Endothelial cell of umbilical vein (primary cell): ENCODE results near the gene MYO9B. TPM values are rescaled to one million over a fixed set of nuclear protein-coding genes. Genes with fewer than 3 reads are reported as not detected.

ENCODE experiments used
- BruUV-seq: library from RNA; stranded (reverse); fragments of 400-500 nt; replicated peaks from 2 replicates; lab custom pipeline; 2021; lab: Mats Ljungman, UMichigan
- CTCF ChIA-PET: fragments of 300-600, 350-600 bp; sonication (Branson Sonifier 250); formaldehyde crosslinking; loops from one replicate; lab custom pipeline; 2021; ENCODE audit warnings: antibody characterized with exemption, inconsistent platforms; lab: Charles Lee
- POLR2A ChIA-PET: fragments of 300-600, 350-600 bp; sonication (Branson Sonifier 250); formaldehyde crosslinking; loops from one replicate; lab custom pipeline; 2021; ENCODE audit warnings: antibody characterized with exemption, inconsistent platforms; lab: Charles Lee
- DNase-seq: peaks from one replicate; pipeline ENCODE4 v3.0.0-alpha.2; 2011; ENCODE audit warnings: low read depth, low spot score
- FAIRE-seq: peaks from 2 replicates; lab custom pipeline; 2011; peaks lifted over from hg19 to GRCh38; lab: Jason Lieb, UNC
- H2AFZ ChIP-seq: 2 replicates; pipeline ENCODE4 v1.6.0; 2012; ENCODE audit warnings: low read depth, low read length, control low read depth, inconsistent platforms
- H3K27ac ChIP-seq: 2 replicates; pipeline ENCODE4 v1.5.1; 2011; ENCODE audit warnings: low read depth, mild to moderate bottlenecking, control low read depth, low read length, moderate library complexity; ENCODE audit not compliant: insufficient read depth
- H3K27me3 ChIP-seq, 2 experiments: 2 replicates each; pipeline versions ENCODE4 v1.6.0 to v1.6.1; 2011; ENCODE audit warnings: low read length in 2 of 2, mixed read lengths in 1 of 2; ENCODE audit not compliant: control insufficient read depth in 2 of 2, insufficient read depth in 2 of 2
- H3K36me3 ChIP-seq, 2 experiments: 2 replicates in 1 of 2; 3 replicates in 1 of 2; pipeline ENCODE4 v1.5.1; 2011; ENCODE audit warnings: low read length in 2 of 2, mild to moderate bottlenecking in 1 of 2, moderate library complexity in 1 of 2; ENCODE audit not compliant: control insufficient read depth in 2 of 2, insufficient read depth in 2 of 2; ENCODE audit errors: extremely low read depth in 1 of 2
- H3K4me1 ChIP-seq: 3 replicates; pipeline ENCODE4 v1.5.1; 2011; ENCODE audit warnings: mild to moderate bottlenecking, low read length; ENCODE audit not compliant: control insufficient read depth, insufficient read depth; ENCODE audit errors: extremely low read depth
- H3K4me2 ChIP-seq: 2 replicates; pipeline ENCODE4 v1.6.1; 2011; ENCODE audit warnings: low read length, control low read depth, mixed read lengths; ENCODE audit not compliant: insufficient read depth
- H3K4me3 ChIP-seq, 3 experiments: fragments of 200-600 bp in 1 of 3; sonication (generic), shearing (Covaris generic) in 1 of 3; replicated peaks in 1 of 3; 2 replicates each; pipeline ENCODE4 v1.5.1; 2011 to 2016; ENCODE audit warnings: control low read depth in 3 of 3, low read length in 3 of 3, mild to moderate bottlenecking in 2 of 3, inconsistent platforms in 1 of 3, low read depth in 1 of 3, moderate library complexity in 1 of 3; ENCODE audit not compliant: insufficient read depth in 1 of 3
- H3K79me2 ChIP-seq: 2 replicates; pipeline ENCODE4 v1.6.0; 2012; ENCODE audit warnings: low read length, inconsistent platforms; ENCODE audit not compliant: control insufficient read depth, insufficient read depth
- H3K9ac ChIP-seq: replicated peaks from 2 replicates; pipeline ENCODE3; 2011; ENCODE audit warnings: low read length, control low read depth; ENCODE audit not compliant: insufficient read depth; ENCODE audit errors: extremely low read depth
- H3K9me1 ChIP-seq: replicated peaks from 3 replicates; pipeline ENCODE4 v1.6.0; 2011; ENCODE audit warnings: mild to moderate bottlenecking, low read length; ENCODE audit not compliant: control insufficient read depth, insufficient read depth; ENCODE audit errors: extremely low read depth
- H3K9me3 ChIP-seq: replicated peaks from 2 replicates; pipeline ENCODE4 v1.5.1; 2012; ENCODE audit warnings: low read length, inconsistent platforms; ENCODE audit not compliant: control insufficient read depth, insufficient read depth
- H4K20me1 ChIP-seq: replicated peaks from 2 replicates; pipeline ENCODE3; 2011; ENCODE audit warnings: mild to moderate bottlenecking, low read length; ENCODE audit not compliant: control insufficient read depth, insufficient read depth; ENCODE audit errors: extremely low read depth
- EZH2 ChIP-seq: IDR thresholded peaks from 2 replicates; pipeline ENCODE4 v1.6.1; 2012; ENCODE audit warnings: borderline replicate concordance, low read depth, mild to moderate bottlenecking, moderate library complexity, low read length, inconsistent platforms; ENCODE audit not compliant: severe bottlenecking
- FOS ChIP-seq: IDR thresholded peaks from 2 replicates; pipeline ENCODE4 v1.6.1; 2011; ENCODE audit warnings: mild to moderate bottlenecking, low read length, moderate library complexity, borderline replicate concordance; ENCODE audit not compliant: insufficient read depth
- GATA2 ChIP-seq: IDR thresholded peaks from 2 replicates; pipeline ENCODE4 v1.7.0; 2011; ENCODE audit warnings: low read depth, mild to moderate bottlenecking, moderate library complexity, mixed read lengths, low read length; ENCODE audit not compliant: insufficient read length, insufficient read depth
- JUN ChIP-seq: IDR thresholded peaks from 2 replicates; pipeline ENCODE4 v1.6.1; 2011; ENCODE audit warnings: borderline replicate concordance, low read depth; ENCODE audit not compliant: insufficient read length, insufficient read depth
- MYC ChIP-seq: IDR thresholded peaks from one replicate; pipeline ENCODE4 v1.6.1; 2011; ENCODE audit warnings: mild to moderate bottlenecking, low read depth, low read length
- POLR2A ChIP-seq: IDR thresholded peaks from 2 replicates; pipeline ENCODE4 v1.6.1; 2012; ENCODE audit warnings: low read depth, mild to moderate bottlenecking, control low read depth, low read length
- POLR2AphosphoS5 ChIP-seq: IDR thresholded peaks from 2 replicates; pipeline ENCODE4 v1.6.1; 2012; ENCODE audit warnings: low read depth, mild to moderate bottlenecking, control low read depth, low read length, moderate library complexity; ENCODE audit not compliant: insufficient read depth
- dilution Hi-C: fragments of 300-500 bp; cut with MboI; formaldehyde crosslinking; loops from one replicate; pipeline ENCODE4 v1.15.0; 2019; ENCODE audit warnings: low sequenced_read_pairs; ENCODE audit not compliant: extremely low pct_ligation_motif_present
- intact Hi-C: fragments of 100-400 bp; cut with micrococcal nuclease; formaldehyde crosslinking; loops from one replicate; pipeline ENCODE4 v1.10.0; 2022
- polyA plus RNA-seq, 4 experiments: library from polyadenylated mRNA; depleted of rRNA in 3 of 4; stranded (reverse) in 3 of 4; unstranded in 1 of 4; fragments of >200 nt; gene quantifications; 2 replicates each; pipeline versions ENCODE4 v1.2.1 to v1.2.3, GENCODE V29; 2011 to 2012; ENCODE audit warnings: missing spikeins in 1 of 4
- total RNA-seq: library from RNA; stranded (reverse); gene quantifications from 2 replicates; pipeline ENCODE4 v1.2.3, GENCODE V29; 2021
- TF ChIP-seq, protein P1 (sequence below), 2 donors: IDR thresholded peaks; 1 replicate in 1 of 2; 2 replicates in 1 of 2; pipeline ENCODE4 v1.5.1; 2011; ENCODE audit warnings: low read length in 2 of 2, mild to moderate bottlenecking in 2 of 2, moderate library complexity in 2 of 2, control low read depth in 1 of 2, inconsistent platforms in 1 of 2, low read depth in 1 of 2; ENCODE audit not compliant: insufficient read depth in 1 of 2; ENCODE audit errors: extremely low read depth in 1 of 2
- TF ChIP-seq, protein P2 (sequence below): IDR thresholded peaks from 2 replicates; pipeline ENCODE4 v1.6.1; 2011; ENCODE audit not compliant: insufficient read depth, insufficient read length

MYO9B gene
- total and polyA plus RNA-seq, 2 donors (not counting 3 experiments of a cell fraction or from before 2014, with no cell fraction given), result 64.4 to 119 TPM

DNA sequence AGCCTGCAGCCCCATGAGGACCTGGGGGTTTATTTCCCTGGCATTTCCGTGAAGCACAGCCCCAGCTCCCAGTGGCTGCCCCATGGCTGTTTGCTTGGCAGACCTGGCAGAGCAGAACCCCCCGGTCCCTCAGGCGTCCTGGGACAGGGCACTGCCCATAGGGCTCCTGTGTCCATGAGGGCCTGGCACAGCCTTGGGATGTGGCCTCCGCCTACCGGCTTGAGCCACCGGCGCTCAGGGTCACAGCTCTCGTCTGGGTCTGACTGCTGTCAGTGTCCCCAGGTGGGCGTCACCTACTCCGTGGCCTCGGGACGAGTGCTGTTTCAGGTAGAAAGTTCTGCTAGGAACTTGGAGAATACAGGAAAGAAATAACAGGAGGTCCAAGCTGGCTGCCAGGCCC is 52.8 kb downstream of the MYO9B start:
- H3K36me3 ChIP-seq, result peaks cover 0 to 4% of the 10 kb centered on the region in 2 experiments
- POLR2A ChIA-PET, result no interaction called here
- no TSS peak for BruUV-seq
- peaks cover 14% of the 10 kb centered on the region for H3K79me2 ChIP-seq
- DNase-seq, result no peak
- no peak overlapping the region for H3K9ac ChIP-seq
- H3K27ac ChIP-seq, result no peak overlapping the region
- H4K20me1 ChIP-seq, result no peaks in the 10 kb centered on the region
- no peaks in the 10 kb centered on the region for H3K9me1 ChIP-seq
- no peak overlapping the region for H3K4me3 ChIP-seq
- H3K27me3 ChIP-seq, result no peaks in the 10 kb centered on the region
- H3K4me2 ChIP-seq, result no peak overlapping the region
- H3K4me1 ChIP-seq, result no peaks in the 10 kb centered on the region
- no peak overlapping the region for H2AFZ ChIP-seq
- FAIRE-seq, result no peak
- no peaks in the 10 kb centered on the region for H3K9me3 ChIP-seq
- CTCF ChIA-PET, result no interaction called here
- dilution Hi-C loops, result no loop called here
- intact Hi-C loops, result no loop called here
- TF ChIP-seq, protein P1, sequence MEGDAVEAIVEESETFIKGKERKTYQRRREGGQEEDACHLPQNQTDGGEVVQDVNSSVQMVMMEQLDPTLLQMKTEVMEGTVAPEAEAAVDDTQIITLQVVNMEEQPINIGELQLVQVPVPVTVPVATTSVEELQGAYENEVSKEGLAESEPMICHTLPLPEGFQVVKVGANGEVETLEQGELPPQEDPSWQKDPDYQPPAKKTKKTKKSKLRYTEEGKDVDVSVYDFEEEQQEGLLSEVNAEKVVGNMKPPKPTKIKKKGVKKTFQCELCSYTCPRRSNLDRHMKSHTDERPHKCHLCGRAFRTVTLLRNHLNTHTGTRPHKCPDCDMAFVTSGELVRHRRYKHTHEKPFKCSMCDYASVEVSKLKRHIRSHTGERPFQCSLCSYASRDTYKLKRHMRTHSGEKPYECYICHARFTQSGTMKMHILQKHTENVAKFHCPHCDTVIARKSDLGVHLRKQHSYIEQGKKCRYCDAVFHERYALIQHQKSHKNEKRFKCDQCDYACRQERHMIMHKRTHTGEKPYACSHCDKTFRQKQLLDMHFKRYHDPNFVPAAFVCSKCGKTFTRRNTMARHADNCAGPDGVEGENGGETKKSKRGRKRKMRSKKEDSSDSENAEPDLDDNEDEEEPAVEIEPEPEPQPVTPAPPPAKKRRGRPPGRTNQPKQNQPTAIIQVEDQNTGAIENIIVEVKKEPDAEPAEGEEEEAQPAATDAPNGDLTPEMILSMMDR (IDR thresholded peaks at IDR 0.05; ENCODE audit: extremely low read depth in 1 of 2, insufficient read depth in 1 of 2, low read depth in 1 of 2, low read length in 2 of 2), result no peak
- TF ChIP-seq POLR2AphosphoS5 (no peak), JUN (no peak), POLR2A (no peak), GATA2 (no peak), MYC (no peak), EZH2 (no peak)

DNA sequence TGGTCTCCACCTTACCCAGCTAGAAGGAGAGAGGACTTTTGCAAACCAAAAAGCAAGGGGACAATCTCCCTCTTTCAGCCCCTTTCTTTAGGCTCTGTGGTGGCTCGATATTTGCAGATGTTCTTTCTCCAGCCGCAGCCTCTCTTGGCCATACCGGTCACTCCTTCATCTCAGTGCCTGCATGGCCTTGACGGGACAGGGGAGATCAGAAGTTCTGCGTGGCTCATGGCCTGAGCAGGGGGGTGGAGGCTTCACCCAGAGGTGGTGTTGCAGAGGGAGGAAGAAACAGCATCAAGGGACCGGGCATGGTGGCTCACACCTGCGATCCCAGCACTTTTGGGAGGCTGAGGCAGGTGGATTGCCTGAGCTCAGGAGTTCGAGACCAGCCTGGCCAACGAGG is 53.2 kb downstream of the MYO9B start:
- intact Hi-C loops (no loop called here), dilution Hi-C loops (no loop called here)
- no peak overlapping the region for H3K9ac ChIP-seq
- H3K9me1 ChIP-seq, result no peaks in the 10 kb centered on the region
- BruUV-seq, result no TSS peak
- no peaks in the 10 kb centered on the region for H3K4me1 ChIP-seq
- peaks cover 13% of the 10 kb centered on the region for H3K79me2 ChIP-seq
- DNase-seq (no peak), FAIRE-seq (no peak)
- no peaks in the 10 kb centered on the region for H4K20me1 ChIP-seq
- H3K27me3 ChIP-seq, result no peaks in the 10 kb centered on the region
- no peak overlapping the region for H3K4me3 ChIP-seq
- H3K36me3 ChIP-seq, result peaks cover 0 to 4% of the 10 kb centered on the region in 2 experiments
- no peak overlapping the region for H3K27ac ChIP-seq
- ChIA-PET CTCF (no interaction called here), POLR2A (no interaction called here)
- no peaks in the 10 kb centered on the region for H3K9me3 ChIP-seq
- no peak overlapping the region for H2AFZ ChIP-seq
- no peak overlapping the region for H3K4me2 ChIP-seq
- no peak for TF ChIP-seq POLR2A
- TF ChIP-seq FOS, result no peak
- TF ChIP-seq, protein P2, sequence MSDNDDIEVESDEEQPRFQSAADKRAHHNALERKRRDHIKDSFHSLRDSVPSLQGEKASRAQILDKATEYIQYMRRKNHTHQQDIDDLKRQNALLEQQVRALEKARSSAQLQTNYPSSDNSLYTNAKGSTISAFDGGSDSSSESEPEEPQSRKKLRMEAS, result no peak
